ENCODE data around the gene ENG.
A peak's percentile ranks its signal among the peaks of the same experiment; 100 is the strongest.

ENG gene

DNA sequence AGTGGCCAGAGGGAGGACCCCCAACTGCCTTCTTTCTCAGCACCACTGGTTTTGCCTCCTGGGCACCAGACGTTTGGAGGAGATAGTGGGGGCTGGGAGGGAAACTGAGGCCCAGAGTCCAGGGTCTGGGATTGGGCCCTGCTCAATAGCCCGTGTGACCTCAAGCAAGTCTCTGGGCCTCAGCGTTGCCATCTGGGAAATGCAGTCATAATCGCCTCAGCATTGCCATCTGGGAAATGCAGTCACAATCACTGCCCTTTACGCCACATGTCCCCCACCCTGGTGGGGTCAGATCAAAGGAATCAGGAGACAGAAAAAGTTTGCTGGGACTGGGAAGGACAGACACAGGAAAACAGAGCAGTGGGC is 77.6 kb downstream of the ENG start:
- no peaks in the 10 kb centered on the region for H3K9me3 ChIP-seq (ENCODE audit: insufficient read depth, low read length, severe bottlenecking)
- peak overlapping the region; percentile 69 for H3K9ac ChIP-seq (ENCODE audit: low read depth, low read length)
- H3K27ac ChIP-seq (ENCODE audit: low read length) = peak overlapping the region; percentile 91
- ATAC-seq (ENCODE audit: insufficient read depth, low read depth) = 0 out of 3 replicates have a peak, but pooled peaks have one; percentile 2
- peaks cover 49% of the 10 kb centered on the region for H3K4me1 ChIP-seq (ENCODE audit: insufficient read depth, low read length)
- peak overlapping the region; percentile 28 to 71 for H3K4me3 ChIP-seq (ENCODE audit: low read depth in 1 of 2, low read length in 2 of 2)
- no peak overlapping the region for H2AFZ ChIP-seq (ENCODE audit: low read depth, low read length)
- peaks cover 17% of the 10 kb centered on the region for H3K36me3 ChIP-seq (ENCODE audit: insufficient read depth, low read length)
- no peak for TF ChIP-seq CTCF (IDR thresholded peaks at IDR 0.05; ENCODE audit: borderline replicate concordance, extremely low read depth, low read length, poor library complexity, severe bottlenecking)
- TF ChIP-seq EZH2 (IDR thresholded peaks at IDR 0.05; ENCODE audit: borderline replicate concordance, low read depth, low read length, severe bottlenecking) = no peak
- DNase-seq = no peak
- H3K27me3 ChIP-seq (ENCODE audit: insufficient read depth, low read length, poor library complexity) = no peaks in the 10 kb centered on the region
- peaks cover 48% of the 10 kb centered on the region for H3K79me2 ChIP-seq (ENCODE audit: insufficient read depth, low read length)
- peak overlapping the region; percentile 71 for H3K4me2 ChIP-seq (ENCODE audit: insufficient read depth, low read length)
- no peaks in the 10 kb centered on the region for H4K20me1 ChIP-seq (ENCODE audit: insufficient read depth, low read length)

- peak overlapping the region; percentile 71 for H3K4me2 ChIP-seq (ENCODE audit: insufficient read depth, low read length)
- ATAC-seq (ENCODE audit: insufficient read depth, low read depth) = peak; percentile 80
- H3K79me2 ChIP-seq (ENCODE audit: insufficient read depth, low read length) = peaks cover 43% of the 10 kb centered on the region
- H3K9me3 ChIP-seq (ENCODE audit: insufficient read depth, low read length, severe bottlenecking) = no peaks in the 10 kb centered on the region
- peak overlapping the region; percentile 15; the same call in 1 of the 2 replicates for H2AFZ ChIP-seq (ENCODE audit: low read depth, low read length)
- TF ChIP-seq EZH2 (IDR thresholded peaks at IDR 0.05; ENCODE audit: borderline replicate concordance, low read depth, low read length, severe bottlenecking) (no peak), CTCF (IDR thresholded peaks at IDR 0.05; ENCODE audit: borderline replicate concordance, extremely low read depth, low read length, poor library complexity, severe bottlenecking) (peak; percentile 25)
- no peaks in the 10 kb centered on the region for H4K20me1 ChIP-seq (ENCODE audit: insufficient read depth, low read length)
- peak overlapping the region; percentile 69 for H3K9ac ChIP-seq (ENCODE audit: low read depth, low read length)
- H3K4me1 ChIP-seq (ENCODE audit: insufficient read depth, low read length) = peaks cover 54% of the 10 kb centered on the region
- H3K4me3 ChIP-seq (ENCODE audit: low read depth in 1 of 2, low read length in 2 of 2) = peak overlapping the region; percentile 28 to 71
- H3K27me3 ChIP-seq (ENCODE audit: insufficient read depth, low read length, poor library complexity) = no peaks in the 10 kb centered on the region
- peak overlapping the region; percentile 91 for H3K27ac ChIP-seq (ENCODE audit: low read length)
- DNase-seq = peak; percentile 95
- peaks cover 12% of the 10 kb centered on the region; the same call in 1 of the 2 replicates for H3K36me3 ChIP-seq (ENCODE audit: insufficient read depth, low read length)
Observed at GRCh38 chr9:127776195-127776923, 78.1 kb downstream of the ENG start.

DNA sequence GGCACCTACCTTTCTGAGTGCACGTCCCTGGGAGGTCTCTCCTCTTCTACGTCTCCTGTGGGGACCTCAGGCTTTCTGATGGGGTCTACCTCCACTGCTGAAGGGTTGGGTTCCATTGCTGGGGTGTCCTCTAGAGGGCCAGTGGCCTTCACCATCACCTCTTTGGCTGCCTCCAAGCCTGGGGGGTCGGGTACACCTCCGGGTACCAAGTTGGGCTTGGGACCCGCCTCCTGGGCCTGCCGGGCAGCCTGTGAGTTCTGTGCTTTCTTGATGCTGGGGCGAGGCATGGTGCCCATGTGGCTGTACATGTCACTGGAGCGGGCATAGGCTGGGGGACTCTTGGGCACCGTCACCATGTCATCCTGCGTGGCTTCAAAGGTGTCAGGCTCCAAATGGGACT is 80.5 kb downstream of the ENG start:
- Histone ChIP-seq H3K27ac (ENCODE audit: low read length) (0 out of 2 replicates have a peak overlapping the region, but pooled peaks have one; percentile 27), H3K36me3 (ENCODE audit: insufficient read depth, low read length) (peaks cover 5% of the 10 kb centered on the region; the same call in 1 of the 2 replicates), H3K9ac (ENCODE audit: low read depth, low read length) (no peak overlapping the region), H3K79me2 (ENCODE audit: insufficient read depth, low read length) (peaks cover 24% of the 10 kb centered on the region), H2AFZ (ENCODE audit: low read depth, low read length) (no peak overlapping the region), H3K9me3 (ENCODE audit: insufficient read depth, low read length, severe bottlenecking) (no peaks in the 10 kb centered on the region), H3K4me1 (ENCODE audit: insufficient read depth, low read length) (peaks cover 56% of the 10 kb centered on the region), H3K4me3 (ENCODE audit: low read depth in 1 of 2, low read length in 2 of 2) (no peak overlapping the region), H3K27me3 (ENCODE audit: insufficient read depth, low read length, poor library complexity) (no peaks in the 10 kb centered on the region), H4K20me1 (ENCODE audit: insufficient read depth, low read length) (no peaks in the 10 kb centered on the region), H3K4me2 (ENCODE audit: insufficient read depth, low read length) (no peak overlapping the region)
- TF ChIP-seq EZH2 (IDR thresholded peaks at IDR 0.05; ENCODE audit: borderline replicate concordance, low read depth, low read length, severe bottlenecking) (no peak), CTCF (IDR thresholded peaks at IDR 0.05; ENCODE audit: borderline replicate concordance, extremely low read depth, low read length, poor library complexity, severe bottlenecking) (no peak)
- ATAC-seq (ENCODE audit: insufficient read depth, low read depth) = no peak
- no peak for DNase-seq

Measured in DND-41 (cell line).